Heart right ventricle (tissue), 16 donors: ENCODE data around the gene VWA7. TPM values are rescaled to one million over a fixed set of nuclear protein-coding genes. Genes with fewer than 3 reads are reported as not detected.
"Not testable (repeated sequence)": the region's sequence is repeated elsewhere in the genome, so short reads cannot be mapped to it uniquely, and the experiment has no call there.

ENCODE experiments used
- ATAC-seq, 8 donors: fragments of 200-7000 bp; cut with Tn5 transposase; one replicate each; pipeline ENCODE4 v1.9.1; 2020; ENCODE audit warnings: mild to moderate bottlenecking in 8 of 8, moderate library complexity in 8 of 8, moderate number of reproducible peaks in 1 of 8
- DNase-seq, 2 donors: peaks; one replicate each; pipeline ENCODE4 v3.0.0-alpha.2; 2020
- H3K27ac ChIP-seq, 10 donors: fragments of 200-600 bp; sonication (generic) in 2 of 10; one replicate each; pipeline versions ENCODE4 v1.5.0 to v1.8.0; 2020 to 2022; ENCODE audit warnings: mild to moderate bottlenecking in 3 of 10
- H3K27me3 ChIP-seq, 7 donors: fragments of 200-600 bp; one replicate each; pipeline ENCODE4 v1.8.0; 2021 to 2022; ENCODE audit warnings: mild to moderate bottlenecking in 2 of 7
- H3K36me3 ChIP-seq, 9 donors: fragments of 200-600 bp; sonication (generic) in 1 of 9; one replicate each; pipeline versions ENCODE4 v1.5.0 to v1.8.0; 2020 to 2022; ENCODE audit warnings: mild to moderate bottlenecking in 2 of 9
- H3K4me1 ChIP-seq, 9 donors: fragments of 200-600 bp; sonication (generic) in 1 of 9; one replicate each; pipeline versions ENCODE4 v1.5.0 to v1.8.0; 2020 to 2022; ENCODE audit warnings: mild to moderate bottlenecking in 4 of 9
- H3K4me3 ChIP-seq, 10 donors: fragments of 200-600 bp; sonication (generic) in 2 of 10; one replicate each; pipeline versions ENCODE4 v1.5.0 to v1.8.0; 2020 to 2022; ENCODE audit warnings: mild to moderate bottlenecking in 7 of 10, moderate library complexity in 2 of 10
- H3K9me3 ChIP-seq, 11 donors: fragments of 200-600 bp in 10 of 11; sonication (generic) in 2 of 11; one replicate each; pipeline versions ENCODE4 v1.5.0 to v1.8.0; 2013 to 2022; ENCODE audit warnings: mild to moderate bottlenecking in 2 of 11, control low read depth in 1 of 11, moderate library complexity in 1 of 11
- WGBS, 2 donors: extraction: QIAGEN DNeasy Blood & Tissue Kit; methylation state at CpG; one replicate each; pipeline ENCODE4 v1.1.7; 2013; ENCODE audit warnings: inconsistent platforms in 1 of 2; 5-methylcytosine and 5-hydroxymethylcytosine counted together
- intact Hi-C, 10 donors: fragments of 100-400 bp; cut with DNase I; formaldehyde crosslinking; loops; one replicate each; pipeline versions ENCODE4 v1.11.1 to v1.14.2; 2022
- polyA plus RNA-seq, 2 donors: library from polyadenylated mRNA; stranded (reverse); fragments of 200-250 nt; gene quantifications; one replicate each; pipeline ENCODE4 v1.2.3, GENCODE V29; 2013
- total RNA-seq, 10 donors: library from RNA; stranded (reverse); fragmentation: NEBNext Ultra II Directional in 3 of 10; extraction: Animal tissue kit (Norgen Biotek cat#: 25700) in 3 of 10; gene quantifications; one replicate each; pipeline versions ENCODE4 v1.2.1 to v1.2.4, GENCODE V29; 2021 to 2023
- TF ChIP-seq, protein P1 (sequence below), 9 donors: fragments of 200-600 bp; sonication (generic) in 2 of 9; IDR thresholded peaks; one replicate each; pipeline versions ENCODE4 v1.5.0 to v1.8.0; 2021 to 2022; ENCODE audit warnings: antibody characterized with exemption in 9 of 9, mild to moderate bottlenecking in 5 of 9, moderate library complexity in 1 of 9
- donor health status: Arrhythmogenic right ventricular cardiomyopathy.
- donor health status: ischemic (EF 13 %, LVEDD 7.1; RV severe dilation, severe dysfunction).
- donor health status: healthy with polysubstance abuse.
- donor health status: DM: no; HTN: yes; CAD: no.
- donor health status: DM: no; HTN: no; CAD: no.
- donor health status: ischemic (EF 25% LVEDD 6.9; RV normal size, moderate dysfunction).
- donor health status: ischemic (EF 25% LVEDD 5.7; RV mildly dilated, moderate dysfunction).
- donor health status: healthy.
- donor health status: DM: yes; HTN: yes; CAD: no.
- donor health status: Ischemic cardiomyopathy.
- donor health status: ischemic (EF 35%, LVEDD 5.7; RV mildly dilated, moderate dysfunction).
- donor health status: nonischemic (EF 11% LVEDD 7.7; RV severe dilation, severe dysfunction).
- donor health status: DM: yes; HTN: yes; CAD: no.
- donor health status: PGD.
- donor health status: ischemic (EF 29% LVEDD 5.4; RV normal size, mild dysfunction).
- donor health status: nonischemic (EF 23%, LVEDD 6.1; RV moderate dilation, normal function).

Gene VWA7
- total and polyA plus RNA-seq, 12 donors: 2.2 to 28.3 (median 17.3) TPM

DNA sequence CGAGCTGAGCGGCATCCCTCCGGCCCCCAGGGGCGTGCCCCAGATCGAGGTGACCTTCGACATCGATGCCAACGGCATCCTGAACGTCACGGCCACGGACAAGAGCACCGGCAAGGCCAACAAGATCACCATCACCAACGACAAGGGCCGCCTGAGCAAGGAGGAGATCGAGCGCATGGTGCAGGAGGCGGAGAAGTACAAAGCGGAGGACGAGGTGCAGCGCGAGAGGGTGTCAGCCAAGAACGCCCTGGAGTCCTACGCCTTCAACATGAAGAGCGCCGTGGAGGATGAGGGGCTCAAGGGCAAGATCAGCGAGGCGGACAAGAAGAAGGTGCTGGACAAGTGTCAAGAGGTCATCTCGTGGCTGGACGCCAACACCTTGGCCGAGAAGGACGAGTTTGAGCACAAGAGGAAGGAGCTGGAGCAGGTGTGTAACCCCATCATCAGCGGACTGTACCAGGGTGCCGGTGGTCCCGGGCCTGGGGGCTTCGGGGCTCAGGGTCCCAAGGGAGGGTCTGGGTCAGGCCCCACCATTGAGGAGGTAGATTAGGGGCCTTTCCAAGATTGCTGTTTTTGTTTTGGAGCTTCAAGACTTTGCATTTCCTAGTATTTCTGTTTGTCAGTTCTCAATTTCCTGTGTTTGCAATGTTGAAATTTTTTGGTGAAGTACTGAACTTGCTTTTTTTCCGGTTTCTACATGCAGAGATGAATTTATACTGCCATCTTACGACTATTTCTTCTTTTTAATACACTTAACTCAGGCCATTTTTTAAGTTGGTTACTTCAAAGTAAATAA, 40.2 kb upstream of the VWA7 start:
- Histone ChIP-seq H3K4me3 (peak overlapping the region; percentile 41 to 75 (median 64)), H3K4me1 (peaks cover 12 to 59% (median 43%) of the 10 kb centered on the region in 9 donors), H3K27ac (peak overlapping the region; percentile 72 to 99 (median 98))
- H3K9me3 ChIP-seq, intact Hi-C loops, DNase-seq, ATAC-seq, H3K27me3 ChIP-seq, H3K36me3 ChIP-seq: not testable (repeated sequence)
- 26 to 36% methylated on average over 14 of the region's 37 CpGs for WGBS, 2 donors
- TF ChIP-seq, protein P1, sequence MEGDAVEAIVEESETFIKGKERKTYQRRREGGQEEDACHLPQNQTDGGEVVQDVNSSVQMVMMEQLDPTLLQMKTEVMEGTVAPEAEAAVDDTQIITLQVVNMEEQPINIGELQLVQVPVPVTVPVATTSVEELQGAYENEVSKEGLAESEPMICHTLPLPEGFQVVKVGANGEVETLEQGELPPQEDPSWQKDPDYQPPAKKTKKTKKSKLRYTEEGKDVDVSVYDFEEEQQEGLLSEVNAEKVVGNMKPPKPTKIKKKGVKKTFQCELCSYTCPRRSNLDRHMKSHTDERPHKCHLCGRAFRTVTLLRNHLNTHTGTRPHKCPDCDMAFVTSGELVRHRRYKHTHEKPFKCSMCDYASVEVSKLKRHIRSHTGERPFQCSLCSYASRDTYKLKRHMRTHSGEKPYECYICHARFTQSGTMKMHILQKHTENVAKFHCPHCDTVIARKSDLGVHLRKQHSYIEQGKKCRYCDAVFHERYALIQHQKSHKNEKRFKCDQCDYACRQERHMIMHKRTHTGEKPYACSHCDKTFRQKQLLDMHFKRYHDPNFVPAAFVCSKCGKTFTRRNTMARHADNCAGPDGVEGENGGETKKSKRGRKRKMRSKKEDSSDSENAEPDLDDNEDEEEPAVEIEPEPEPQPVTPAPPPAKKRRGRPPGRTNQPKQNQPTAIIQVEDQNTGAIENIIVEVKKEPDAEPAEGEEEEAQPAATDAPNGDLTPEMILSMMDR (IDR thresholded peaks at IDR 0.05): peak in 4 of 9 donors; percentile 20 to 43 (median 33)

DNA sequence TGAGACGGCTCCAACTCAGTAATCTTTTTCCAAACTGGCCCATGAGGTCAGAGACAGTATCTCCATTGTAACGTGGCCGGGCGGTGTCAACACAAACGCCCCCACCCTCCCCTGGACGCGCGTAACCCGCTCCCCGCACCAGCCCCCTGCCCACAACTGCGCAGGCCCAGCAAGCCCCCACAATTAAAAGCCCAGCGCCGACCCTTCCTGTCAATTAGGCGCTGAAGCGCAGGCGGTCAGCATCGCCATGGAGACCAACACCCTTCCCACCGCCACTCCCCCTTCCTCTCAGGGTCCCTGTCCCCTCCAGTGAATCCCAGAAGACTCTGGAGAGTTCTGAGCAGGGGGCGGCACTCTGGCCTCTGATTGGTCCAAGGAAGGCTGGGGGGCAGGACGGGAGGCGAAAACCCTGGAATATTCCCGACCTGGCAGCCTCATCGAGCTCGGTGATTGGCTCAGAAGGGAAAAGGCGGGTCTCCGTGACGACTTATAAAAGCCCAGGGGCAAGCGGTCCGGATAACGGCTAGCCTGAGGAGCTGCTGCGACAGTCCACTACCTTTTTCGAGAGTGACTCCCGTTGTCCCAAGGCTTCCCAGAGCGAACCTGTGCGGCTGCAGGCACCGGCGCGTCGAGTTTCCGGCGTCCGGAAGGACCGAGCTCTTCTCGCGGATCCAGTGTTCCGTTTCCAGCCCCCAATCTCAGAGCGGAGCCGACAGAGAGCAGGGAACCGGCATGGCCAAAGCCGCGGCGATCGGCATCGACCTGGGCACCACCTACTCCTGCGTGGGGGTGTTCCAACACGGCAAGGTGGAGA, 38.1 kb upstream of the VWA7 start, which contains the start of the genes HSPA1A and HSPA1L:
HSPA1A (plus strand) TSS at position 519 of the 814 bp plus-strand sequence; CDS start at position 733, 214 bp downstream.
HSPA1L (minus strand) TSS at position 259 of the 814 bp plus-strand sequence. CDS start 3,311 bp downstream, outside the sequence.
- ATAC-seq (peak; percentile 84 to 94 (median 90)), DNase-seq (peak; percentile 92 to 98)
- Histone ChIP-seq H3K4me3 (peak within 1 kb of the TSS; percentile 52 to 71 (median 64)), H3K4me1 (peaks cover 7 to 43% (median 30%) of the 10 kb centered on the region in 9 donors), H3K9me3 (no peaks in the 10 kb centered on the region), H3K27me3 (no peaks in the 10 kb centered on the region), H3K36me3 (no peaks in the 10 kb centered on the region), H3K27ac (peak within 1 kb of the TSS; percentile 95 to 100 (median 99))
- 1 to 2% methylated on average over 55 to 56 of the region's 56 CpGs for WGBS, 2 donors
- TF ChIP-seq, protein P1 (IDR thresholded peaks at IDR 0.05): no peak
- intact Hi-C loops: no loop called here

DNA sequence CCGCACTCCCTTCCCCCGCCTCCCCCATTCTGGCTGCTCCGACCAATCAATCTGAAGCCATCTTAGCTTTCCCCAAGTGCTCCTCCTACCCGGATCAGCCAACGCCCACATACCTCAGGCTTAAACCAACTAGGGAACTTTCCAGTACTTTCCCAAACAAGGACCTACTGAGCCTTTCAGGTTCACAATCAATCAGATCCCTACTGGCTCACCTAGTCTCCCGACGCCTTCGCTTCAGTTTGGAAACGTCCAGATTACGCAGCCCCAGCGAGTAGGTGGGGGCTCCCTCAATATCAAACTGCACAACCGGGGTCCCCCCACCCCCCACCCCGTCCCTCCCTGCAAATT, 37.5 kb upstream of the VWA7 start:
- Histone ChIP-seq H3K4me3 (peak overlapping the region; percentile 52 to 71 (median 64)), H3K27me3 (no peaks in the 10 kb centered on the region), H3K9me3 (no peaks in the 10 kb centered on the region), H3K4me1 (peaks cover 7 to 38% (median 26%) of the 10 kb centered on the region in 9 donors), H3K36me3 (no peaks in the 10 kb centered on the region), H3K27ac (peak overlapping the region; percentile 95 to 100 (median 99))
- TF ChIP-seq, protein P1 (IDR thresholded peaks at IDR 0.05): no peak
- intact Hi-C loops: loop anchor here in 1 of 10 donors (5.0 kb wide), 1 partner anchor 77 kb away; the partner anchor contains the start of gene CLIC1
- ATAC-seq (peak; percentile 79 to 89 (median 88)), DNase-seq (peak; percentile 93 to 98)
- WGBS, 2 donors: 0 to 1% methylated on average over 13 of the region's 13 CpGs

DNA sequence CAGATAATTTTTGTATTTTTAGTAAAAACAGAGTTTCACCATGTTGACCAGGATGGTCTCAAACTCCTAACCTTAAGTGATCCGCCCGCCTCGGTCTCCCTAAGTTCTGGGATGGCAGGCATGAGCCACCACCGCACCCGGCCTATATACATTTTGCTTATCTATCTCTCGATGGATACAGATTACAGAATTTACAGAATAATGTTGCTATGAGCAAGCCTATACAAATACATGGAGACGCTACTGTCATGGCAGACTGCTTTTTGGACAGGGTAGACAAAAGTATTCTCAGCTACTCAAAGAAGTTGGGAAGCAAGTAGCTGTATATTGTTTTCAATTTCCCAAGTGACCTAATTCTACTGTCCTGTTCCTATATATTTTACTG, 36.3 kb upstream of the VWA7 start:
- intact Hi-C loops: loop anchor here in 1 of 10 donors (5.0 kb wide), 1 partner anchor 76 kb away; the partner anchor contains the start of gene CLIC1
- TF ChIP-seq, protein P1 (IDR thresholded peaks at IDR 0.05): no peak
- WGBS, 2 donors: 95 to 96% methylated on average over 7 of the region's 7 CpGs
- ATAC-seq: no peak
- H3K27ac ChIP-seq: peak overlapping the region; percentile 95 to 100 (median 99)
- no peak for DNase-seq
- peaks cover 5 to 27% (median 16%) of the 10 kb centered on the region in 9 donors for H3K4me1 ChIP-seq
- no peaks in the 10 kb centered on the region for H3K27me3 ChIP-seq
- peak overlapping the region in 6 of 10 donors; percentile 58 to 71 (median 70) for H3K4me3 ChIP-seq
- no peaks in the 10 kb centered on the region for H3K36me3 ChIP-seq
- no peaks in the 10 kb centered on the region for H3K9me3 ChIP-seq
